K562 (cell line): ENCODE measurements around the gene CACNA2D3. TPM values are rescaled to one million over a fixed set of nuclear protein-coding genes. Genes with fewer than 3 reads are reported as not detected.

Experiments
- ATF3 ChIP-seq, 2 experiments: fragments of 450-650 bp in 1 of 2; sonication (generic) in 1 of 2; formaldehyde crosslinking in 1 of 2; IDR thresholded peaks in 1 of 2; conservative IDR thresholded peaks in 1 of 2; 2 replicates each; pipeline versions ENCODE4 v1.6.1 to v1.8.1; 2016 to 2023; ENCODE audit warnings: mild to moderate bottlenecking in 2 of 2, moderate library complexity in 2 of 2, inconsistent platforms in 1 of 2, missing genetic modification reagents in 1 of 2
- KLF6 ChIP-seq: fragments of 250-450 bp; sonication (Bioruptor Pico); IDR thresholded peaks from 2 replicates; pipeline ENCODE4 v1.4.0; 2020; ENCODE audit warnings: mild to moderate bottlenecking, moderate library complexity, borderline replicate concordance
- ZBTB17 ChIP-seq: fragments of 450-650 bp; formaldehyde crosslinking; IDR thresholded peaks from 2 replicates; pipeline ENCODE4 v1.4.0; 2020; ENCODE audit warnings: mild to moderate bottlenecking
- ZNF121 ChIP-seq: sonication (generic); formaldehyde crosslinking; conservative IDR thresholded peaks from 2 replicates; pipeline ENCODE4 v1.8.0; 2022; ENCODE audit warnings: missing genetic modification reagents
- ZNF766 ChIP-seq: fragments of 200-800 bp; sonication (Bioruptor generic); conservative IDR thresholded peaks from 2 replicates; pipeline ENCODE4 v1.6.1; 2016; ENCODE audit warnings: missing genetic modification characterization, missing compliant biosample characterization
- polyA plus RNA-seq, 8 experiments: library from polyadenylated mRNA; depleted of rRNA in 4 of 8; stranded (reverse) in 5 of 8; unstranded in 3 of 8; fragments of >200 nt; fragmentation: Nextera tagmentation in 2 of 8; fragmentation: Illumina TruSeq in 1 of 8; extraction: Ambion mirVana in 2 of 8; extraction: Trizol in 1 of 8; gene quantifications; 2 replicates each; pipeline versions ENCODE4 v1.2.1 to v1.2.3, GENCODE V29; 2011 to 2014; ENCODE audit warnings: inconsistent platforms in 1 of 8, missing spikeins in 1 of 8
- total RNA-seq, 7 experiments: library from RNA; depleted of rRNA in 6 of 7; stranded (reverse); fragments of >200 nt in 6 of 7; fragmentation: Illumina TruSeq in 2 of 7; extraction: Trizol in 2 of 7; gene quantifications; 2 replicates each; pipeline versions ENCODE4 v1.2.1 to v1.2.3, GENCODE V29; 2011 to 2021; ENCODE audit warnings: low replicate concordance in 1 of 7
- TF ChIP-seq, protein P1 (sequence below): fragments of 250-450 bp; sonication (Bioruptor Pico); IDR thresholded peaks from 2 replicates; pipeline ENCODE4 v1.5.0; 2021; ENCODE audit warnings: mild to moderate bottlenecking, moderate library complexity
- TF ChIP-seq, protein P2 (sequence below): fragments of 250-450 bp; sonication (Bioruptor Pico); IDR thresholded peaks from 2 replicates; pipeline ENCODE4 v1.5.0; 2020; ENCODE audit warnings: mild to moderate bottlenecking, borderline replicate concordance

Gene CACNA2D3
- total and polyA plus RNA-seq, 9 of the 15 experiments (the other 6 are each of a cell fraction or from before 2014, with no cell fraction given), result 0.01 TPM; not detected in 8

- TF ChIP-seq, protein P1, sequence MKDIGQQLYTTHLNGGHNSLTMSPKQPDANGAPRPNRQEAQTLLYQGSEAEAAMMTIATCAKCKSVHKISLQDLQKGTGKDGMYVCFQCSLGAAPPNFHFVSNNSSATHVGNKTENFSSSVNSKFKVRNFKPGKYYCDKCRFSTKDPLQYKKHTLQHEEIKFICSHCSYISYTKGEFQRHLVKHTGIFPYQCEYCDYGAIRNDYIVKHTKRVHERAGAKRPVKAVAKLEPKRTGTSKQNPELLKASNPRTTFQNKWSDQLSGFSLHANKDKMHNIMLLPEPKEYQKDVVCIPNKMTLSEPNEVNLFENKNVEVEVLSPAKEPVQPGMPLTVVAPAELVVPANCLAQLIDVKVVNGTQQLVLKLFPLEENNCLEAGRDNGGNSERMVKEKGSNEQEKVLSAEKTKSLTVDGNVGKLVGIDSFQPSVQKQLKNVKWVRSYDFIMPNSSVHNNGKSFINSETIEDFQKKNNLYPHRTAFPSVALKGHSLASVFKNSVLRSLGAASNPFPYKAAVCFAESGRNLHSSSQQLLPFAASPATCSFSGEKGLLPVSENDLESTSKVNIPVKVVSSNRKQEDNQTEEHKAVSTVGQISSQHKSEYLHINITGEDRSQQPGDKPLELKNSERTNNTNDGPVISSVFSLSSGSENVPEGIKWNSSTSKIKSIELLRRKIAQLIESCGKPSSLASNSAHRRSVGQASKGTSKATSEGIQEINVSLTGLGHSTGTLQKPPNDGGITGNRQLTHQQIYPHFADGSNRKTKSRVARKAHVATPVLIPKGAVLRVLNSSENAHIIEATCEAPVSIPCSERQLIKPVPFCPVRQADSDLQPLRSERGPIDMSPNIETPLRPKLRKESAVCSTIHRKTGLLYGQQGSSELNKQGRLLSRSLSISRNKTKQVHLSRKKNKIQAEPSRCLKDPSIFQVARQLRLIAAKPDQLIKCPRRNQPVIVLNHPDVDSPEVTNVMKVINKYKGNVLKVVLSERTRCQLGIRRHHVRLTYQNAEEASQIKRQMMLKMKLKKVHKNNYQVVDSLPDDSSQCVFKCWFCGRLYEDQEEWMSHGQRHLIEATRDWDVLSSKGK, result no peak
- TF ChIP-seq ZNF766 (CRISPR knock-in tag) (no peak), ZNF121 (CRISPR knock-in tag) (no peak), ATF3 (IDR thresholded peaks at IDR 0.05) (no peak), ATF3 (CRISPR knock-in tag; conservative IDR thresholded peaks at IDR 0.05) (no peak), KLF6 (CRISPR knock-in tag) (no peak), ZBTB17 (CRISPR knock-in tag) (no peak)
- TF ChIP-seq, protein P2, sequence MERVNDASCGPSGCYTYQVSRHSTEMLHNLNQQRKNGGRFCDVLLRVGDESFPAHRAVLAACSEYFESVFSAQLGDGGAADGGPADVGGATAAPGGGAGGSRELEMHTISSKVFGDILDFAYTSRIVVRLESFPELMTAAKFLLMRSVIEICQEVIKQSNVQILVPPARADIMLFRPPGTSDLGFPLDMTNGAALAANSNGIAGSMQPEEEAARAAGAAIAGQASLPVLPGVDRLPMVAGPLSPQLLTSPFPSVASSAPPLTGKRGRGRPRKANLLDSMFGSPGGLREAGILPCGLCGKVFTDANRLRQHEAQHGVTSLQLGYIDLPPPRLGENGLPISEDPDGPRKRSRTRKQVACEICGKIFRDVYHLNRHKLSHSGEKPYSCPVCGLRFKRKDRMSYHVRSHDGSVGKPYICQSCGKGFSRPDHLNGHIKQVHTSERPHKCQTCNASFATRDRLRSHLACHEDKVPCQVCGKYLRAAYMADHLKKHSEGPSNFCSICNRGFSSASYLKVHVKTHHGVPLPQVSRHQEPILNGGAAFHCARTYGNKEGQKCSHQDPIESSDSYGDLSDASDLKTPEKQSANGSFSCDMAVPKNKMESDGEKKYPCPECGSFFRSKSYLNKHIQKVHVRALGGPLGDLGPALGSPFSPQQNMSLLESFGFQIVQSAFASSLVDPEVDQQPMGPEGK (CRISPR knock-in tag), result no peak
Observed at GRCh38 chr3:54713455-54713854, 591.1 kb downstream of the CACNA2D3 start (continued).
